Adrenal gland (tissue), 12 donors: ENCODE measurements around the gene CD300E. TPM values are rescaled to one million over a fixed set of nuclear protein-coding genes. Genes with fewer than 3 reads are reported as not detected.

Experiments used
- DNase-seq, 7 donors: peaks; one replicate each; pipeline ENCODE4 v3.0.0-alpha.2; 2019 to 2020
- H3K27ac ChIP-seq, 5 donors: fragments of 200-600 bp; sonication (generic) in 4 of 5; 1 replicate in 3 of 5; 2 replicates in 2 of 5; pipeline versions ENCODE4 v1.5.1 to v1.8.0; 2016 to 2020; ENCODE audit warnings: mild to moderate bottlenecking in 1 of 5
- H3K27me3 ChIP-seq: fragments of 200-600 bp; 2 replicates; pipeline ENCODE4 v1.8.0; 2021
- H3K36me3 ChIP-seq, 2 donors: fragments of 200-600 bp; replicated peaks in 1 of 2; 1 replicate in 1 of 2; 2 replicates in 1 of 2; pipeline versions ENCODE4 v1.5.1 to v1.8.0; 2018 to 2022
- H3K4me1 ChIP-seq, 2 donors: fragments of 200-600 bp; replicated peaks in 1 of 2; 1 replicate in 1 of 2; 2 replicates in 1 of 2; pipeline versions ENCODE4 v1.5.1 to v1.8.0; 2018 to 2021
- H3K4me3 ChIP-seq, 4 donors: fragments of 200-600 bp; sonication (generic) in 3 of 4; one replicate each; pipeline ENCODE4 v1.5.1; 2016 to 2018
- H3K9me3 ChIP-seq, 3 donors: fragments of 200-600 bp; sonication (generic) in 1 of 3; replicated peaks in 1 of 3; 1 replicate in 2 of 3; 2 replicates in 1 of 3; pipeline versions ENCODE4 v1.5.1 to v1.8.0; 2016 to 2021
- POLR2A ChIP-seq, 2 donors: fragments of 450-650 bp; IDR thresholded peaks; one replicate each; pipeline ENCODE4 v1.6.1; 2017; ENCODE audit warnings: antibody characterized with exemption in 2 of 2, mild to moderate bottlenecking in 2 of 2, moderate library complexity in 1 of 2
- WGBS, 4 donors: extraction: QIAGEN DNeasy Blood & Tissue Kit in 2 of 4; methylation state at CpG; one replicate each; pipeline versions ENCODE4 v1.1.5 to v1.1.7; 2013 to 2017; 5-methylcytosine and 5-hydroxymethylcytosine counted together
- intact Hi-C, 2 donors: fragments of 100-400 bp; cut with DNase I; formaldehyde crosslinking; loops; one replicate each; pipeline versions ENCODE4 v1.14.1 to v1.15.0; 2022 to 2023
- polyA plus RNA-seq, 3 donors: library from polyadenylated mRNA; stranded (reverse); fragments of 200-250 nt in 2 of 3; fragments of 350-450 nt in 1 of 3; fragmentation: Illumina TruSeq in 1 of 3; extraction: RNeasy Lipid Tissue Mini Kit (QIAGEN cat#74804) in 1 of 3; gene quantifications; one replicate each; pipeline ENCODE4 v1.2.3, GENCODE V29; 2013 to 2014
- total RNA-seq, 9 donors: library from RNA; depleted of rRNA in 4 of 9; stranded (reverse); fragments of >200 nt in 4 of 9; fragments of 120-200 nt in 1 of 9; fragmentation: NEBNext Ultra II Directional in 1 of 9; extraction: Animal tissue kit (Norgen Biotek cat#: 25700) in 1 of 9; gene quantifications; one replicate each; pipeline versions ENCODE4 v1.1.0 to v1.2.4, GENCODE V29; 2013 to 2023
- TF ChIP-seq, protein P1 (sequence below), 6 experiments: fragments of 450-650 bp in 4 of 6; fragments of 200-600 bp in 2 of 6; sonication (generic) in 1 of 6; IDR thresholded peaks; 1 replicate in 5 of 6; 2 replicates in 1 of 6; pipeline versions ENCODE4 v1.5.1 to v1.8.0; 2016 to 2021; ENCODE audit warnings: antibody characterized with exemption in 6 of 6, mild to moderate bottlenecking in 2 of 6, moderate library complexity in 1 of 6
- donor health status: healthy with polysubstance abuse.
- donor health status: Bipolar disorder and iron deficiency.
- donor health status: DM: yes; HTN: yes; CAD: no.
- donor health status: DM: no; HTN: no; CAD: no.
- donor health status: DM: no; HTN: no; CAD: no.
- donor health status: DM: yes; HTN: yes; CAD: no.

The CD300E gene
- total and polyA plus RNA-seq, 12 donors: 0.06 to 2.4 (median 0.57) TPM; not detected in 1

DNA sequence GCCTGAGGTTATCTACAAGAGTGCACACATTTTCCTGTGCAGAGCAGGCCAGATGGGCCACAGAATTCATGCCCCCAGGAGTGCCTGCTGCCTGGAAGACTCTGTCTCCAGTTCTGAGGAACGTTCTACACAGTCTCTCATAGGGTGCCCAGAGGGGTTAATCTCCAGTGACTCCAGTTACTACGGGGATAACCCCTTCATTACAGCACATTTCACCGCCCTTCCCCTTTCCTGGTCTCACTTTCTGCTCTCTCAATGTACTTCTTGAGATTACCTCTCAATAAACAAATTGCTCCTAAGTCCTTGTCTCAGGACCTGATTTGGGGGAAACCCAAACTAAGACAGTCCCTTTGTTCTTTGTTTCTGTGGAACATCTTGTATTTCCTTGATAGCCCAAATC is 62.0 kb downstream of the CD300E start:
- WGBS, 4 donors: 57 to 67% (median 58%) methylated on average over 3 of the region's 3 CpGs
- Histone ChIP-seq H3K4me3 (no peak overlapping the region), H3K4me1 (no peaks in the 10 kb centered on the region), H3K27me3 (no peaks in the 10 kb centered on the region), H3K27ac (no peak overlapping the region), H3K9me3 (no peaks in the 10 kb centered on the region), H3K36me3 (no peaks in the 10 kb centered on the region)
- TF ChIP-seq, protein P1, sequence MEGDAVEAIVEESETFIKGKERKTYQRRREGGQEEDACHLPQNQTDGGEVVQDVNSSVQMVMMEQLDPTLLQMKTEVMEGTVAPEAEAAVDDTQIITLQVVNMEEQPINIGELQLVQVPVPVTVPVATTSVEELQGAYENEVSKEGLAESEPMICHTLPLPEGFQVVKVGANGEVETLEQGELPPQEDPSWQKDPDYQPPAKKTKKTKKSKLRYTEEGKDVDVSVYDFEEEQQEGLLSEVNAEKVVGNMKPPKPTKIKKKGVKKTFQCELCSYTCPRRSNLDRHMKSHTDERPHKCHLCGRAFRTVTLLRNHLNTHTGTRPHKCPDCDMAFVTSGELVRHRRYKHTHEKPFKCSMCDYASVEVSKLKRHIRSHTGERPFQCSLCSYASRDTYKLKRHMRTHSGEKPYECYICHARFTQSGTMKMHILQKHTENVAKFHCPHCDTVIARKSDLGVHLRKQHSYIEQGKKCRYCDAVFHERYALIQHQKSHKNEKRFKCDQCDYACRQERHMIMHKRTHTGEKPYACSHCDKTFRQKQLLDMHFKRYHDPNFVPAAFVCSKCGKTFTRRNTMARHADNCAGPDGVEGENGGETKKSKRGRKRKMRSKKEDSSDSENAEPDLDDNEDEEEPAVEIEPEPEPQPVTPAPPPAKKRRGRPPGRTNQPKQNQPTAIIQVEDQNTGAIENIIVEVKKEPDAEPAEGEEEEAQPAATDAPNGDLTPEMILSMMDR (IDR thresholded peaks at IDR 0.05): no peak
- TF ChIP-seq POLR2A (IDR thresholded peaks at IDR 0.05): no peak
- no peak for DNase-seq
- intact Hi-C loops: no loop called here

Other genes with a start within 250 kb of the CD300E start
- 10 to 100 TPM; 20.1 to 67.2 (median 33.8) TPM for gene GPRC5C, start 191.7 kb downstream of the CD300E start, total RNA-seq
- gene GPRC5C, start 191.7 kb downstream of the CD300E start, polyA plus RNA-seq: 10 to 100 TPM in 2 of 3 donors, 1 to 10 TPM in 1; 2.7 to 29.8 (median 18.2) TPM
- gene CD300A, start 157.1 kb downstream of the CD300E start, total RNA-seq: 10 to 100 TPM in 6 of 9 donors, 1 to 10 TPM in 3; 1.6 to 26.6 (median 15.1) TPM
- 10 to 100 TPM in 1 of 3 donors, 1 to 10 TPM in 2; 7.3 to 11.7 (median 8.5) TPM for gene CD300A, start 157.1 kb downstream of the CD300E start, polyA plus RNA-seq
- under 1 TPM in 8 of 9 donors, not detected in 1; 0.17 to 0.95 (median 0.26) TPM for gene CD300LB, start 92.3 kb downstream of the CD300E start, total RNA-seq
- gene CD300LB, start 92.3 kb downstream of the CD300E start, polyA plus RNA-seq: under 1 TPM; 0.24 to 0.40 (median 0.30) TPM
- gene CD300C, start 77.6 kb downstream of the CD300E start, total RNA-seq: 1 to 10 TPM in 7 of 9 donors, under 1 TPM in 1, not detected in 1; 0.22 to 4.5 (median 2.5) TPM
- gene CD300C, start 77.6 kb downstream of the CD300E start, polyA plus RNA-seq: 1 to 10 TPM in 2 of 3 donors, under 1 TPM in 1; 0.64 to 1.2 (median 1.0) TPM
- not detected for gene CD300H, start 56.2 kb downstream of the CD300E start, total RNA-seq
- gene CD300H, start 56.2 kb downstream of the CD300E start, polyA plus RNA-seq: not detected
- gene CD300LD, start 31.5 kb downstream of the CD300E start, total RNA-seq: not detected
- gene CD300LD, start 31.5 kb downstream of the CD300E start, polyA plus RNA-seq: not detected
- 1 to 10 TPM in 6 of 9 donors, under 1 TPM in 2, not detected in 1; 0.33 to 6.3 (median 1.4) TPM for gene CD300LF, start 89.2 kb upstream of the CD300E start, total RNA-seq
- gene CD300LF, start 89.2 kb upstream of the CD300E start, polyA plus RNA-seq: 1 to 10 TPM in 2 of 3 donors, under 1 TPM in 1; 0.68 to 6.3 (median 1.0) TPM
- 1 to 10 TPM in 8 of 9 donors, under 1 TPM in 1; 0.39 to 6.6 (median 3.5) TPM for gene RAB37, start 113.5 kb upstream of the CD300E start, total RNA-seq
- 1 to 10 TPM in 2 of 3 donors, under 1 TPM in 1; 0.57 to 2.3 (median 2.0) TPM for gene RAB37, start 113.5 kb upstream of the CD300E start, polyA plus RNA-seq
- 100 to 1,000 TPM in 8 of 9 donors, 10 to 100 TPM in 1; 22.0 to 277 (median 211) TPM for gene NHERF1, start 124.9 kb upstream of the CD300E start, total RNA-seq
- gene NHERF1, start 124.9 kb upstream of the CD300E start, polyA plus RNA-seq: 100 to 1,000 TPM in 1 of 3 donors, 10 to 100 TPM in 2; 45.9 to 277 (median 57.8) TPM
- gene NAT9, start 152.6 kb upstream of the CD300E start, total RNA-seq: 100 to 1,000 TPM in 1 of 9 donors, 10 to 100 TPM in 8; 23.1 to 149 (median 57.4) TPM
- 100 to 1,000 TPM in 2 of 3 donors, 10 to 100 TPM in 1; 91.6 to 112 (median 104) TPM for gene NAT9, start 152.6 kb upstream of the CD300E start, polyA plus RNA-seq
- gene GRIN2C, start 236.1 kb upstream of the CD300E start, total RNA-seq: 10 to 100 TPM in 1 of 9 donors, 1 to 10 TPM in 7, under 1 TPM in 1; 0.42 to 16.4 (median 3.2) TPM
- 1 to 10 TPM in 2 of 3 donors, under 1 TPM in 1; 0.70 to 6.1 (median 3.2) TPM for gene GRIN2C, start 236.1 kb upstream of the CD300E start, polyA plus RNA-seq
- 100 to 1,000 TPM; 314 to 835 (median 511) TPM for gene FDXR, start 249.3 kb upstream of the CD300E start, total RNA-seq
- gene FDXR, start 249.3 kb upstream of the CD300E start, polyA plus RNA-seq: 100 to 1,000 TPM; 159 to 405 (median 254) TPM